Breast epithelium (tissue), 3 donors: Measurements from ENCODE around the gene BCL7A.

Experiments used
- POLR2A ChIP-seq: fragments of 450-650 bp; IDR thresholded peaks from one replicate; pipeline ENCODE4 v1.6.1; 2016; ENCODE audit warnings: antibody characterized with exemption, mild to moderate bottlenecking, moderate library complexity
- TF ChIP-seq, protein P1 (sequence below), 3 donors: fragments of 450-650 bp; IDR thresholded peaks; one replicate each; pipeline ENCODE4 v1.5.1; 2016 to 2017; ENCODE audit warnings: antibody characterized with exemption in 3 of 3, mild to moderate bottlenecking in 3 of 3, moderate library complexity in 3 of 3

DNA sequence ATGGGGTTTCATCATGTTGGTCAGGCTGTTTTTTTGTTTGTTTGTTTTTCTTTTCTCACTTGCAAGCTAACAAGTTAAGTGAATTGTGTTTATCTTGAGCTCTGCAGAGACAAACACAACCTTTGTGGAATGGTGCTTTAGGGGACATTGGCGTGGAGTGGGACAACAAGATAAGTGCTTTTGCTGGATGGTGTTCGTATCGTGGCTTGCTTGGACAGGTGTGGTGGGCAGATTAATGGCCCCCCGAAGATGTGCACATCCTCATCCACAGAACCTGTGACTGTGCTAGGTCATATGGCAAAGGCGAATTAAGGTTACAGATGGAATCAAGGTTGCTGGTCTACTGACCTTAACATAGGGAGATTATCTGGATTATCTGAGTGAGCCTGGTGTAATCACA lies 63.9 kb downstream of the BCL7A start:
- TF ChIP-seq, protein P1, sequence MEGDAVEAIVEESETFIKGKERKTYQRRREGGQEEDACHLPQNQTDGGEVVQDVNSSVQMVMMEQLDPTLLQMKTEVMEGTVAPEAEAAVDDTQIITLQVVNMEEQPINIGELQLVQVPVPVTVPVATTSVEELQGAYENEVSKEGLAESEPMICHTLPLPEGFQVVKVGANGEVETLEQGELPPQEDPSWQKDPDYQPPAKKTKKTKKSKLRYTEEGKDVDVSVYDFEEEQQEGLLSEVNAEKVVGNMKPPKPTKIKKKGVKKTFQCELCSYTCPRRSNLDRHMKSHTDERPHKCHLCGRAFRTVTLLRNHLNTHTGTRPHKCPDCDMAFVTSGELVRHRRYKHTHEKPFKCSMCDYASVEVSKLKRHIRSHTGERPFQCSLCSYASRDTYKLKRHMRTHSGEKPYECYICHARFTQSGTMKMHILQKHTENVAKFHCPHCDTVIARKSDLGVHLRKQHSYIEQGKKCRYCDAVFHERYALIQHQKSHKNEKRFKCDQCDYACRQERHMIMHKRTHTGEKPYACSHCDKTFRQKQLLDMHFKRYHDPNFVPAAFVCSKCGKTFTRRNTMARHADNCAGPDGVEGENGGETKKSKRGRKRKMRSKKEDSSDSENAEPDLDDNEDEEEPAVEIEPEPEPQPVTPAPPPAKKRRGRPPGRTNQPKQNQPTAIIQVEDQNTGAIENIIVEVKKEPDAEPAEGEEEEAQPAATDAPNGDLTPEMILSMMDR (IDR thresholded peaks at IDR 0.05) = no peak
- TF ChIP-seq POLR2A = no peak
